K562 (cell line): ENCODE measurements around the gene ANKRD36B. TPM values are rescaled to one million over a fixed set of nuclear protein-coding genes. Genes with fewer than 3 reads are reported as not detected.
A peak's percentile ranks its signal among the peaks of the same experiment; 100 is the strongest.
"Not testable (repeated sequence)": the region's sequence is repeated elsewhere in the genome, so short reads cannot be mapped to it uniquely, and the experiment has no call there.

Source experiments
- ATAC-seq: fragments of 200-7000 bp; cut with Tn5 transposase; 3 replicates; pipeline ENCODE4 v1.9.1; 2020; ENCODE audit warnings: moderate library complexity
- BruUV-seq: library from RNA; stranded (reverse); fragments of 400-500 nt; replicated peaks from 2 replicates; lab custom pipeline; 2021; lab: Mats Ljungman, UMichigan
- CTCF ChIA-PET: fragments of 300-600 bp; formaldehyde crosslinking; extraction: SDS; loops from one replicate; lab custom pipeline; 2021; ENCODE audit warnings: low intra/inter-chr PET ratio; lab: Yijun Ruan, JAX
- POLR2A ChIA-PET: fragments of 300-600, 350-650 bp; sonication (Branson Sonifier 250); formaldehyde crosslinking; extraction: SDS; loops from one replicate; lab custom pipeline; 2021; ENCODE audit warnings: antibody characterized with exemption, inconsistent platforms; lab: Yijun Ruan, JAX
- DNase-seq, 4 experiments: peaks; one replicate each; pipeline versions ENCODE4 v3.0.0 to v3.0.0-alpha.2; 2011 to 2018; ENCODE audit warnings: low spot score in 3 of 4, mixed read lengths in 3 of 4; ENCODE audit errors: extremely low read depth in 1 of 4
- FAIRE-seq: peaks from 2 replicates; lab custom pipeline; 2011; peaks lifted over from hg19 to GRCh38; lab: Jason Lieb, UNC
- H2AFZ ChIP-seq: 2 replicates; pipeline ENCODE4 v1.6.0; 2011; ENCODE audit warnings: low read depth, low read length, control low read depth, inconsistent platforms
- H3K27ac ChIP-seq: fragments of 200-600 bp; 3 replicates; pipeline ENCODE4 v1.8.0; 2011; ENCODE audit warnings: low read depth, mild to moderate bottlenecking, control low read depth, inconsistent platforms, low read length, moderate library complexity, mixed read lengths; ENCODE audit errors: extremely low read depth
- H3K27me3 ChIP-seq, 2 experiments: fragments of 300-600 bp in 1 of 2; 2 replicates in 1 of 2; 3 replicates in 1 of 2; pipeline versions ENCODE4 v1.6.0 to v1.8.0; 2011; ENCODE audit warnings: inconsistent platforms in 2 of 2, low read length in 2 of 2, mild to moderate bottlenecking in 1 of 2, mixed read lengths in 1 of 2, moderate library complexity in 1 of 2; ENCODE audit not compliant: control insufficient read depth in 2 of 2, insufficient read depth in 2 of 2
- H3K36me3 ChIP-seq: fragments of 300-600 bp; 3 replicates; pipeline ENCODE4 v1.8.0; 2011; ENCODE audit warnings: mild to moderate bottlenecking, low read length, inconsistent platforms; ENCODE audit not compliant: control insufficient read depth, insufficient read depth
- H3K4me1 ChIP-seq, 2 experiments: fragments of 200-600 bp in 1 of 2; replicated peaks in 1 of 2; 2 replicates in 1 of 2; 3 replicates in 1 of 2; pipeline versions ENCODE4 v1.5.1 to v1.8.0; 2011; ENCODE audit warnings: inconsistent platforms in 2 of 2, low read length in 2 of 2, mild to moderate bottlenecking in 1 of 2, mixed read lengths in 1 of 2, moderate library complexity in 1 of 2; ENCODE audit not compliant: control insufficient read depth in 2 of 2, insufficient read depth in 2 of 2
- H3K4me2 ChIP-seq: 2 replicates; pipeline ENCODE4 v1.6.1; 2011; ENCODE audit warnings: low read length, control low read depth, inconsistent platforms, mixed read lengths; ENCODE audit not compliant: insufficient read depth
- H3K4me3 ChIP-seq: fragments of 200-600 bp; sonication (generic), shearing (Covaris generic); 2 replicates; pipeline ENCODE4 v1.5.1; 2016; ENCODE audit warnings: control low read depth, inconsistent platforms
- H3K79me2 ChIP-seq: fragments of 200-600 bp; 3 replicates; pipeline ENCODE4 v1.8.0; 2011; ENCODE audit warnings: low read length, inconsistent platforms; ENCODE audit not compliant: control insufficient read depth, insufficient read depth
- H3K9ac ChIP-seq, 2 experiments: 2 replicates each; pipeline versions ENCODE4 v1.6.0 to v1.6.1; 2011; ENCODE audit warnings: low read depth in 2 of 2, low read length in 2 of 2, control low read depth in 1 of 2, inconsistent platforms in 1 of 2, mild to moderate bottlenecking in 1 of 2, mixed read lengths in 1 of 2; ENCODE audit not compliant: insufficient read depth in 1 of 2
- H3K9me1 ChIP-seq: one replicate; pipeline ENCODE4 v1.6.0; 2011; ENCODE audit warnings: inconsistent platforms, mild to moderate bottlenecking, low read length, moderate library complexity; ENCODE audit not compliant: control insufficient read depth, insufficient read depth
- H3K9me3 ChIP-seq: replicated peaks from 2 replicates; pipeline ENCODE4 v1.5.1; 2011; ENCODE audit warnings: low read depth, low read length, inconsistent platforms; ENCODE audit not compliant: control insufficient read depth, insufficient read depth
- H4K20me1 ChIP-seq: replicated peaks from 2 replicates; pipeline ENCODE4 v1.6.1; 2011; ENCODE audit warnings: low read length, inconsistent platforms, mixed read lengths; ENCODE audit not compliant: control insufficient read depth, insufficient read depth
- MAZ ChIP-seq, 2 experiments: fragments of 450-650 bp in 1 of 2; sonication (generic) in 1 of 2; formaldehyde crosslinking; IDR thresholded peaks in 1 of 2; conservative IDR thresholded peaks in 1 of 2; 2 replicates each; pipeline versions ENCODE4 v1.4.0 to v1.5.0; 2020; ENCODE audit warnings: mild to moderate bottlenecking in 1 of 2, missing genetic modification reagents in 1 of 2
- WGBS: fragments of 100-300 bp; shearing (Covaris generic); methylation state at CpG from one replicate; pipeline ENCODE4 v1.1.6; 2016; ENCODE audit warnings: low coverage, mixed read lengths; ENCODE audit not compliant: insufficient coverage; ENCODE audit errors: missing lambda C conversion rate; 5-methylcytosine and 5-hydroxymethylcytosine counted together
- in situ Hi-C: fragments of 300-500 bp; cut with MboI; formaldehyde crosslinking; loops from 4 replicates; pipeline ENCODE4 v1.15.0; 2018; ENCODE audit warnings: inconsistent platforms, mixed read lengths
- intact Hi-C: fragments of 100-400 bp; cut with micrococcal nuclease; formaldehyde crosslinking; loops from 2 replicates; pipeline ENCODE4 v1.14.2; 2022
- polyA plus RNA-seq, 8 experiments: library from polyadenylated mRNA; depleted of rRNA in 4 of 8; stranded (reverse) in 5 of 8; unstranded in 3 of 8; fragments of >200 nt; fragmentation: Nextera tagmentation in 2 of 8; fragmentation: Illumina TruSeq in 1 of 8; extraction: Ambion mirVana in 2 of 8; extraction: Trizol in 1 of 8; gene quantifications; 2 replicates each; pipeline versions ENCODE4 v1.2.1 to v1.2.3, GENCODE V29; 2011 to 2014; ENCODE audit warnings: inconsistent platforms in 1 of 8, missing spikeins in 1 of 8
- total RNA-seq, 7 experiments: library from RNA; depleted of rRNA in 6 of 7; stranded (reverse); fragments of >200 nt in 6 of 7; fragmentation: Illumina TruSeq in 2 of 7; extraction: Trizol in 2 of 7; gene quantifications; 2 replicates each; pipeline versions ENCODE4 v1.2.1 to v1.2.3, GENCODE V29; 2011 to 2021; ENCODE audit warnings: low replicate concordance in 1 of 7
- TF ChIP-seq, protein P1 (sequence below): sonication (generic); formaldehyde crosslinking; IDR thresholded peaks from 2 replicates; pipeline ENCODE4 v1.9.0; 2022; ENCODE audit warnings: mild to moderate bottlenecking, missing genetic modification reagents
- TF ChIP-seq, protein P2 (sequence below): sonication (generic); formaldehyde crosslinking; IDR thresholded peaks from 2 replicates; pipeline ENCODE4 v1.8.0; 2022; ENCODE audit warnings: mild to moderate bottlenecking, missing genetic modification reagents

The ANKRD36B gene
- total and polyA plus RNA-seq, 9 of the 15 experiments (the other 6 are each of a cell fraction or from before 2014, with no cell fraction given), result 7.6 to 40.9 (median 13.3) TPM

DNA sequence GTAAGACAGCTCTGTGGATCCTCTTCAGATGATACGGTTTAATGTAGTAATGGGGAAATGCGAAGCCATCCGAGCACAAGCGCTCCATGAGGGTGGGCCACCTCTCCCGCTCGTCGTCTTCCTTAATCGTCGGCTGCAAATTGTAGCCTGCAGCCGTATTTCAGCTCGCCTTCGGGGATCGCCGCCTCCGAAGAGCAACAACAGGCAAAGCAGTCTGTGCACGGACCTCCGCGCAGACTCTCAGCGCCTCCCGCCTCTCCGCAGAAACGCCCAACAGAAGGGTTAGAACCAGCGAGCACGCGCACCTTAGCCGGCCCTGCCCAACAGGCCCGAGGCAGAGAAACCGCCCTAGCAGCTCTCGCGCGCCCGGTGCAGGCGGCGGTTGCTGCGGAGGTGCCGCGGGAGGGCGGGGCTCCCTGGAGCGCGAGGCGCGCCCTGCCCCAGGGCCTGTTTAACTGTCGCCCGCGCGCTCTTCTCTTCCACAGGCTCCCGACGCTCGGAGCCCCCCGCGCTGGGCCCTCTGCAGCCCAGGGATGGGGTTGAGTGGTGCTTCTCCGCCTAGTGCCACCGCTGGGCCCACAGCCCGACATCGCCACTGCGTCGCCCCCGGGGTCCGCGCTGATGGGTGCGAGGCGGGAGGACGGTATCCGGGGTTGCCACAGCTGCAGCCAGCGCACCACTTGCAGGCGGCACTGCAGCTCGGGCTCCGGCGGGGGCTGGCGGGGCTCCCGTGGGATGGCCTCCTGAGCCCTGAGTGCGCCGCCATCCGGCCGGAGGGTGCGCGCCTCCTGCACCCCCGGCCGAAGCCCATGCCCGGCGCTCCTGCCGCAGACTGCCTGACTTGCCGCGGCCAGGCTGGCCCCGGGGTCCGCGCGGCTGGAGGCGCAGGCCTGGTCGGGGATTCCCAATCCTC is at the start of gene ANKRD36B (continued):
- TF ChIP-seq, protein P1, sequence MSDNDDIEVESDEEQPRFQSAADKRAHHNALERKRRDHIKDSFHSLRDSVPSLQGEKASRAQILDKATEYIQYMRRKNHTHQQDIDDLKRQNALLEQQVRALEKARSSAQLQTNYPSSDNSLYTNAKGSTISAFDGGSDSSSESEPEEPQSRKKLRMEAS (CRISPR knock-in tag), result peak; percentile 76
- TF ChIP-seq MAZ (CRISPR knock-in tag; conservative IDR thresholded peaks at IDR 0.05 in 1 of 2, IDR thresholded peaks at IDR 0.05 in 1 of 2), result peak; percentile 28 to 87; a peak in 2 of 4 replicates
- TF ChIP-seq, protein P2, sequence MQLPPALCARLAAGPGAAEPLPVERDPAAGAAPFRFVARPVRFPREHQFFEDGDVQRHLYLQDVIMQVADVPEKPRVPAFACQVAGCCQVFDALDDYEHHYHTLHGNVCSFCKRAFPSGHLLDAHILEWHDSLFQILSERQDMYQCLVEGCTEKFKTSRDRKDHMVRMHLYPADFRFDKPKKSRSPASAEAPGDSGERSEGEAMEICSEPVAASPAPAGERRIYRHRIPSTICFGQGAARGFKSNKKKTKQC, result 0 out of 2 replicates have a peak, but pooled peaks have one; percentile 22

DNA sequence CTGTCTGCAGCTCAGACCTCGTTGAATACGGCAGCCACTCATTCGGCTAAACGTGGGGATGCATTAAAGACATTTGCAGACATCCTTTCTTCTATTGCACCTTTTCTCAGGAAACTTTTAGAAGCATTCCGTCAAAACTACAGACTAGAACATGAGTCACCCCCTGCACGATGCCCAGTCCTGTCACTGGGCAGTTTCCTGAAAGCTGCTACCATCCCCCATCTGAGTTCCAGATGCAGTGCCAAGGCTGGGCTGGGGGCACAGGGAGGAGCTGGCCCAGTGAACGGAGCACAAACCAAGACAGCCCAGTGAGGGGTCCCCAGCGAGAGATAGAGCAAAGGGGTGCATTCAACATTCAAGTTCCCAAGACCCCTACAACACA is 36.4 kb upstream of the ANKRD36B start:
- H3K9me1 ChIP-seq, ATAC-seq, H3K27ac ChIP-seq, H3K36me3 ChIP-seq, BruUV-seq, H3K9ac ChIP-seq, H3K4me3 ChIP-seq, in situ Hi-C loops, H4K20me1 ChIP-seq, intact Hi-C loops, CTCF ChIA-PET, FAIRE-seq, H3K27me3 ChIP-seq, H3K79me2 ChIP-seq, DNase-seq, H2AFZ ChIP-seq, H3K4me2 ChIP-seq, H3K4me1 ChIP-seq, POLR2A ChIA-PET, H3K9me3 ChIP-seq: not testable (repeated sequence)
- 59% methylated on average over 7 of the region's 8 CpGs for WGBS
